B cell (primary cell): ENCODE measurements around the gene CD74. TPM values are rescaled to one million over a fixed set of nuclear protein-coding genes. Genes with fewer than 3 reads are reported as not detected.
A peak's percentile ranks its signal among the peaks of the same experiment; 100 is the strongest.

ENCODE experiments used
- ATAC-seq: fragments of 200-7000 bp; cut with Tn5 transposase; one replicate; pipeline ENCODE4 v1.10.0; 2021; ENCODE audit warnings: low read depth, mild to moderate bottlenecking, moderate number of reproducible peaks, moderate library complexity
- CTCF ChIA-PET: fragments of 350-600 bp; sonication (Branson Sonifier 250); formaldehyde crosslinking; loops from one replicate; lab custom pipeline; 2021; ENCODE audit warnings: antibody characterized with exemption, inconsistent platforms; lab: Charles Lee
- POLR2A ChIA-PET: fragments of 350-600 bp; sonication (Branson Sonifier 250); formaldehyde crosslinking; loops from one replicate; lab custom pipeline; 2021; ENCODE audit warnings: antibody characterized with exemption; lab: Charles Lee
- DNase-seq: peaks from one replicate; pipeline ENCODE4 v3.0.0; 2013
- H2AFZ ChIP-seq: 2 replicates; pipeline ENCODE4 v1.6.1; 2012; ENCODE audit warnings: mild to moderate bottlenecking, low read depth, low read length; ENCODE audit not compliant: insufficient read depth, poor library complexity, severe bottlenecking
- H3K27ac ChIP-seq, 2 donors: 1 replicate in 1 of 2; 2 replicates in 1 of 2; pipeline ENCODE4 v1.5.1; 2012 to 2013; ENCODE audit warnings: low read length in 2 of 2, mild to moderate bottlenecking in 2 of 2, moderate library complexity in 1 of 2
- H3K27me3 ChIP-seq, 4 experiments: fragments of 200-600 bp in 1 of 4; sonication (generic) in 1 of 4; replicated peaks in 1 of 4; 1 replicate in 2 of 4; 2 replicates in 2 of 4; pipeline versions ENCODE4 v1.6.1 to v1.7.0; 2013 to 2016; ENCODE audit warnings: low read length in 3 of 4, mild to moderate bottlenecking in 2 of 4, mixed read lengths in 1 of 4, moderate library complexity in 1 of 4; ENCODE audit not compliant: insufficient read depth in 4 of 4, control insufficient read depth in 3 of 4; ENCODE audit errors: control extremely low read depth in 1 of 4
- H3K36me3 ChIP-seq, 2 experiments: replicated peaks in 1 of 2; 1 replicate in 1 of 2; 2 replicates in 1 of 2; pipeline versions ENCODE4 v1.6.1 to v1.7.1; 2013; ENCODE audit warnings: low read length in 1 of 2; ENCODE audit not compliant: insufficient read depth in 2 of 2, control insufficient read depth in 1 of 2; ENCODE audit errors: control extremely low read depth in 1 of 2, extremely low read depth in 1 of 2
- H3K4me1 ChIP-seq, 2 donors: fragments of 200-600 bp in 1 of 2; sonication (generic) in 1 of 2; 1 replicate in 1 of 2; 2 replicates in 1 of 2; pipeline versions ENCODE4 v1.5.1 to v1.6.1; 2013 to 2017; ENCODE audit warnings: low read length in 2 of 2; ENCODE audit not compliant: control insufficient read depth in 2 of 2, insufficient read depth in 2 of 2
- H3K4me2 ChIP-seq: replicated peaks from 2 replicates; pipeline ENCODE3; 2012; ENCODE audit warnings: mild to moderate bottlenecking, low read depth, low read length; ENCODE audit not compliant: poor library complexity, severe bottlenecking
- H3K4me3 ChIP-seq, 5 experiments: fragments of 200-600 bp in 1 of 5; sonication (generic) in 1 of 5; 1 replicate in 3 of 5; 2 replicates in 2 of 5; pipeline versions ENCODE4 v1.5.1 to v1.7.0; 2011 to 2016; ENCODE audit warnings: low read length in 4 of 5, mild to moderate bottlenecking in 4 of 5, low read depth in 2 of 5, control low read depth in 1 of 5, moderate library complexity in 1 of 5; ENCODE audit not compliant: insufficient read depth in 1 of 5; ENCODE audit errors: control extremely low read depth in 1 of 5, extremely low read depth in 1 of 5
- H3K79me2 ChIP-seq: fragments of 200-600 bp; sonication (generic); one replicate; pipeline ENCODE4 v1.6.0; 2016; ENCODE audit warnings: low read length; ENCODE audit not compliant: control insufficient read depth, insufficient read depth
- H3K9ac ChIP-seq: fragments of 200-600 bp; sonication (generic); 2 replicates; pipeline ENCODE4 v1.6.1; 2017; ENCODE audit warnings: mild to moderate bottlenecking, low read length, moderate library complexity
- H3K9me3 ChIP-seq, 3 donors: one replicate each; pipeline versions ENCODE4 v1.6.1 to v1.7.1; 2013; ENCODE audit warnings: low read length in 2 of 3; ENCODE audit not compliant: control insufficient read depth in 2 of 3, insufficient read depth in 1 of 3; ENCODE audit errors: control extremely low read depth in 1 of 3
- H4K20me1 ChIP-seq: 2 replicates; pipeline ENCODE4 v1.6.0; 2012; ENCODE audit warnings: mild to moderate bottlenecking, low read length; ENCODE audit not compliant: insufficient read depth, control insufficient read depth, poor library complexity, severe bottlenecking
- H3K27ac Mint-ChIP-seq: one replicate; pipeline ENCODE4 v1.8.0; 2021; ENCODE audit warnings: mixed read lengths
- H3K27me3 Mint-ChIP-seq: one replicate; pipeline ENCODE4 v1.8.0; 2021; ENCODE audit warnings: mixed read lengths
- H3K4me1 Mint-ChIP-seq: one replicate; pipeline ENCODE4 v1.8.0; 2021; ENCODE audit warnings: mixed read lengths
- H3K4me3 Mint-ChIP-seq: one replicate; pipeline ENCODE4 v1.8.0; 2021; ENCODE audit warnings: mixed read lengths
- H3K9me3 Mint-ChIP-seq: one replicate; pipeline ENCODE4 v1.8.0; 2022; ENCODE audit warnings: mixed read lengths; ENCODE audit not compliant: insufficient read depth
- CTCF ChIP-seq: fragments of 200-600 bp; IDR thresholded peaks from one replicate; pipeline ENCODE4 v1.8.0; 2022; ENCODE audit warnings: antibody characterized with exemption, mild to moderate bottlenecking
- EZH2 ChIP-seq: IDR thresholded peaks from 2 replicates; pipeline ENCODE4 v1.6.1; 2012; ENCODE audit warnings: borderline replicate concordance, low read depth, mild to moderate bottlenecking, moderate library complexity, low read length; ENCODE audit not compliant: insufficient read depth, poor library complexity, severe bottlenecking
- WGBS: methylation state at CpG from one replicate; pipeline ENCODE4 v1.1.5; 2013; ENCODE audit warnings: missing lambda C conversion rate; ENCODE audit not compliant: insufficient coverage; 5-methylcytosine and 5-hydroxymethylcytosine counted together
- intact Hi-C: fragments of 100-400 bp; cut with micrococcal nuclease; formaldehyde crosslinking; loops from one replicate; pipeline ENCODE4 v1.10.0; 2022
- polyA plus RNA-seq: library from polyadenylated mRNA; depleted of rRNA; stranded (reverse); fragments of >200 nt; gene quantifications from 2 replicates; pipeline ENCODE4 v1.2.3, GENCODE V29; 2012
- total RNA-seq, 2 donors: library from RNA; stranded (reverse); fragments of 120-200 nt in 1 of 2; gene quantifications; 1 replicate in 1 of 2; 2 replicates in 1 of 2; pipeline versions ENCODE4 v1.2.3 to v1.2.4, GENCODE V29; 2013 to 2022

The CD74 gene
- total and polyA plus RNA-seq, 2 donors (not counting 1 experiment from before 2014, with no cell fraction given) = 5,670 to 14,307 TPM

GRCh38 chr5:150406723-150407095 is 6.0 kb downstream of the CD74 start:
- peak overlapping the region; percentile 95 for H3K4me3 Mint-ChIP-seq
- H3K27ac Mint-ChIP-seq = peak overlapping the region; percentile 99
- H3K27me3 ChIP-seq = no peaks in the 10 kb centered on the region
- TF ChIP-seq CTCF (no peak), EZH2 (no peak)
- H3K9me3 Mint-ChIP-seq = no peaks in the 10 kb centered on the region
- peaks cover 33 to 69% of the 10 kb centered on the region in 2 donors for H3K4me1 ChIP-seq
- peaks cover 0 to 3% (median 0%) of the 10 kb centered on the region in 3 donors for H3K9me3 ChIP-seq
- H3K79me2 ChIP-seq = peaks cover 66% of the 10 kb centered on the region
- no peak for DNase-seq
- no peak overlapping the region for H2AFZ ChIP-seq
- ChIA-PET CTCF (interaction anchor here (0.9 to 15.8 kb wide), 4 partner anchors 9 to 43 kb away, joined by 3 to 396 read pairs (median 10); partner anchors contain the start of gene RPS14), POLR2A (interaction anchor here (1.0 to 15.5 kb wide), 4 partner anchors 8 to 43 kb away, joined by 3 to 286 read pairs (median 5); partner anchors contain the start of gene RPS14)
- H3K9ac ChIP-seq = peak overlapping the region; percentile 100
- H3K4me2 ChIP-seq = peak overlapping the region; percentile 78
- no peak for ATAC-seq
- H3K4me3 ChIP-seq = peak overlapping the region in 4 of 5 experiments; percentile 33 to 96 (median 86)
- H3K27ac ChIP-seq = peak overlapping the region; percentile 99 to 100
- H3K27me3 Mint-ChIP-seq = no peaks in the 10 kb centered on the region
- H4K20me1 ChIP-seq = peaks cover 100% of the 10 kb centered on the region
- H3K36me3 ChIP-seq = peaks cover 9 to 98% of the 10 kb centered on the region in 2 experiments
- WGBS = 76% methylated on average over 7 of the region's 10 CpGs
- H3K4me1 Mint-ChIP-seq = peaks cover 62% of the 10 kb centered on the region
- intact Hi-C loops = no loop called here

- POLR2A ChIA-PET = interaction anchor here (0.9 to 15.5 kb wide), 6 partner anchors 8 to 34 kb away, joined by 3 to 286 read pairs (median 6); no protein-coding TSS in a partner anchor
- CTCF ChIA-PET = interaction anchor here (0.6 to 15.8 kb wide), 6 partner anchors 9 to 254 kb away, joined by 3 to 396 read pairs (median 4); partner anchors contain the start of gene RPS14
- peak; percentile 57 for DNase-seq
- Histone ChIP-seq H3K9me3 (peaks cover 0 to 3% (median 0%) of the 10 kb centered on the region in 3 donors), H3K4me2 (peak overlapping the region; percentile 78), H3K4me3 (peak overlapping the region in 3 of 5 experiments; percentile 33 to 96 (median 78)), H3K4me1 (peaks cover 33 to 69% of the 10 kb centered on the region in 2 donors), H3K79me2 (peaks cover 61% of the 10 kb centered on the region), H2AFZ (no peak overlapping the region), H4K20me1 (peaks cover 100% of the 10 kb centered on the region), H3K27me3 (no peaks in the 10 kb centered on the region), H3K36me3 (peaks cover 9 to 98% of the 10 kb centered on the region in 2 experiments), H3K27ac (peak overlapping the region; percentile 99 to 100), H3K9ac (peak overlapping the region; percentile 100)
- no peak for ATAC-seq
- no peaks in the 10 kb centered on the region for H3K27me3 Mint-ChIP-seq
- intact Hi-C loops = no loop called here
- peaks cover 66% of the 10 kb centered on the region for H3K4me1 Mint-ChIP-seq
- no peaks in the 10 kb centered on the region for H3K9me3 Mint-ChIP-seq
- H3K4me3 Mint-ChIP-seq = peak overlapping the region; percentile 95
- peak overlapping the region; percentile 99 for H3K27ac Mint-ChIP-seq
- TF ChIP-seq EZH2 (no peak), CTCF (no peak)
- WGBS = 96% methylated on average over 3 of the region's 4 CpGs
These were observed 6.5 kb downstream of the CD74 start for GRCh38 chr5:150406103-150406722.
